MM.1S (cell line): Measurements from ENCODE around the gene APOBEC3B.
"Not testable (repeated sequence)": the region's sequence is repeated elsewhere in the genome, so short reads cannot be mapped to it uniquely, and the experiment has no call there.

Experiments used
- DNase-seq: peaks from one replicate; pipeline ENCODE4 v3.0.0-alpha.2; 2015
- H2AFZ ChIP-seq: fragments of 300-600 bp; sonication (generic); 2 replicates; pipeline ENCODE4 v1.6.0; 2016; ENCODE audit warnings: antibody characterized with exemption, low read length
- H3F3A ChIP-seq: fragments of 300-600 bp; sonication (generic); 2 replicates; pipeline ENCODE4 v1.6.1; 2016; ENCODE audit warnings: mild to moderate bottlenecking, antibody characterized with exemption, low read length, moderate library complexity, mixed read lengths; ENCODE audit not compliant: insufficient read depth
- H3K27ac ChIP-seq: fragments of 300-600 bp; sonication (generic); 2 replicates; pipeline ENCODE4 v1.5.1; 2016; ENCODE audit warnings: mild to moderate bottlenecking, low read length
- H3K27me3 ChIP-seq: fragments of 300-600 bp; sonication (generic); replicated peaks from 2 replicates; pipeline ENCODE4 v1.6.0; 2016; ENCODE audit warnings: low read length; ENCODE audit not compliant: insufficient read depth
- H3K36me3 ChIP-seq: fragments of 300-600 bp; sonication (generic); replicated peaks from 2 replicates; pipeline ENCODE4 v1.6.1; 2016; ENCODE audit warnings: mild to moderate bottlenecking, low read length, mixed read lengths; ENCODE audit not compliant: insufficient read depth
- H3K4me1 ChIP-seq: fragments of 300-600 bp; sonication (generic); 2 replicates; pipeline ENCODE4 v1.6.1; 2016; ENCODE audit warnings: low read length, mixed read lengths
- H3K4me2 ChIP-seq: fragments of 300-600 bp; sonication (generic); 2 replicates; pipeline ENCODE4 v1.6.0; 2016; ENCODE audit warnings: low read depth, low read length
- H3K4me3 ChIP-seq: fragments of 300-600 bp; sonication (generic); 2 replicates; pipeline ENCODE4 v1.5.1; 2016; ENCODE audit warnings: low read length, mixed read lengths
- H3K79me2 ChIP-seq: fragments of 300-600 bp; sonication (generic); 2 replicates; pipeline ENCODE4 v1.6.1; 2016; ENCODE audit warnings: mixed run types, low read length, mixed read lengths
- H3K9ac ChIP-seq: fragments of 300-600 bp; sonication (generic); 2 replicates; pipeline ENCODE4 v1.6.1; 2016; ENCODE audit warnings: low read length, mixed read lengths
- H3K9me2 ChIP-seq: fragments of 300-600 bp; sonication (generic); replicated peaks from 2 replicates; pipeline ENCODE4 v1.6.1; 2016; ENCODE audit warnings: mild to moderate bottlenecking, low read length, mixed read lengths; ENCODE audit not compliant: insufficient read depth
- H3K9me3 ChIP-seq: fragments of 300-600 bp; sonication (generic); replicated peaks from 2 replicates; pipeline ENCODE4 v1.6.1; 2016; ENCODE audit warnings: mild to moderate bottlenecking, low read length, mixed read lengths; ENCODE audit not compliant: insufficient read depth
- H4K20me1 ChIP-seq: fragments of 300-600 bp; sonication (generic); 2 replicates; pipeline ENCODE4 v1.6.1; 2016; ENCODE audit warnings: mild to moderate bottlenecking, low read length, moderate library complexity, mixed read lengths; ENCODE audit not compliant: insufficient read depth
- EZH2 ChIP-seq: fragments of 300-600 bp; sonication (generic); optimal IDR thresholded peaks from 2 replicates; pipeline ENCODE3; 2017; ENCODE audit warnings: low read depth, mild to moderate bottlenecking, antibody characterized with exemption, low read length, mixed read lengths
- EZH2phosphoT487 ChIP-seq: fragments of 300-600 bp; sonication (generic); IDR thresholded peaks from 2 replicates; pipeline ENCODE4 v1.6.1; 2018; ENCODE audit warnings: antibody characterized with exemption, low read length
- TF ChIP-seq, protein P1 (sequence below): fragments of 300-600 bp; sonication (generic); IDR thresholded peaks from 2 replicates; pipeline ENCODE4 v1.5.1; 2016; ENCODE audit warnings: antibody characterized with exemption, low read length, mixed read lengths

Gene APOBEC3B

DNA sequence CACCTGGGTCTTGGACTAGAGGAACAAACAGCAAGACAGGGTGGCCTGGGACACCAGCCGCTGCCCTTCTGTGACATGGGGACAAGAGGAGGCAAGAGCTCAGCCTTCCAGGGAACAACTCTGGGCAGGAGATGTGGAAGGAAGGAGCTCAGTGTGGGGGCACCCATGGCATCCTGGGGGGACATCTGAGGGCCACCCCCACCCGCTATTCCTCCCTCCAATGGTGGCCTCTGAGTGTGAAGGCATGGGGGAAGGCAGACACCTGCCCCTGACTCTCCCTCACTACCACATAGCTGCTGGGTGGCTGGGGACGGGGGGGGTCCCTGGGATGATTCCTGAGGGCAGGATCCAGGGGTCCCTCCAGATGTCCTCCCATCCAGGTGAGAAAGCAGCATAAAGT is 4.5 kb downstream of the APOBEC3B start:
- TF ChIP-seq EZH2: no peak
- TF ChIP-seq EZH2phosphoT487: no peak
- TF ChIP-seq, protein P1, sequence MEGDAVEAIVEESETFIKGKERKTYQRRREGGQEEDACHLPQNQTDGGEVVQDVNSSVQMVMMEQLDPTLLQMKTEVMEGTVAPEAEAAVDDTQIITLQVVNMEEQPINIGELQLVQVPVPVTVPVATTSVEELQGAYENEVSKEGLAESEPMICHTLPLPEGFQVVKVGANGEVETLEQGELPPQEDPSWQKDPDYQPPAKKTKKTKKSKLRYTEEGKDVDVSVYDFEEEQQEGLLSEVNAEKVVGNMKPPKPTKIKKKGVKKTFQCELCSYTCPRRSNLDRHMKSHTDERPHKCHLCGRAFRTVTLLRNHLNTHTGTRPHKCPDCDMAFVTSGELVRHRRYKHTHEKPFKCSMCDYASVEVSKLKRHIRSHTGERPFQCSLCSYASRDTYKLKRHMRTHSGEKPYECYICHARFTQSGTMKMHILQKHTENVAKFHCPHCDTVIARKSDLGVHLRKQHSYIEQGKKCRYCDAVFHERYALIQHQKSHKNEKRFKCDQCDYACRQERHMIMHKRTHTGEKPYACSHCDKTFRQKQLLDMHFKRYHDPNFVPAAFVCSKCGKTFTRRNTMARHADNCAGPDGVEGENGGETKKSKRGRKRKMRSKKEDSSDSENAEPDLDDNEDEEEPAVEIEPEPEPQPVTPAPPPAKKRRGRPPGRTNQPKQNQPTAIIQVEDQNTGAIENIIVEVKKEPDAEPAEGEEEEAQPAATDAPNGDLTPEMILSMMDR: no peak
- Histone ChIP-seq H2AFZ (no peak overlapping the region), H3K36me3 (no peaks in the 10 kb centered on the region), H3K9me2 (no peaks in the 10 kb centered on the region), H3F3A (peaks cover 25% of the 10 kb centered on the region), H3K27me3 (no peaks in the 10 kb centered on the region), H3K79me2 (peaks cover 35% of the 10 kb centered on the region), H3K27ac (no peak overlapping the region), H3K4me2 (no peak overlapping the region), H4K20me1 (no peaks in the 10 kb centered on the region), H3K4me1 (peaks cover 50% of the 10 kb centered on the region), H3K9ac (no peak overlapping the region; the same call in 1 of the 2 replicates), H3K9me3 (no peaks in the 10 kb centered on the region), H3K4me3 (no peak overlapping the region)
- DNase-seq: no peak

DNA sequence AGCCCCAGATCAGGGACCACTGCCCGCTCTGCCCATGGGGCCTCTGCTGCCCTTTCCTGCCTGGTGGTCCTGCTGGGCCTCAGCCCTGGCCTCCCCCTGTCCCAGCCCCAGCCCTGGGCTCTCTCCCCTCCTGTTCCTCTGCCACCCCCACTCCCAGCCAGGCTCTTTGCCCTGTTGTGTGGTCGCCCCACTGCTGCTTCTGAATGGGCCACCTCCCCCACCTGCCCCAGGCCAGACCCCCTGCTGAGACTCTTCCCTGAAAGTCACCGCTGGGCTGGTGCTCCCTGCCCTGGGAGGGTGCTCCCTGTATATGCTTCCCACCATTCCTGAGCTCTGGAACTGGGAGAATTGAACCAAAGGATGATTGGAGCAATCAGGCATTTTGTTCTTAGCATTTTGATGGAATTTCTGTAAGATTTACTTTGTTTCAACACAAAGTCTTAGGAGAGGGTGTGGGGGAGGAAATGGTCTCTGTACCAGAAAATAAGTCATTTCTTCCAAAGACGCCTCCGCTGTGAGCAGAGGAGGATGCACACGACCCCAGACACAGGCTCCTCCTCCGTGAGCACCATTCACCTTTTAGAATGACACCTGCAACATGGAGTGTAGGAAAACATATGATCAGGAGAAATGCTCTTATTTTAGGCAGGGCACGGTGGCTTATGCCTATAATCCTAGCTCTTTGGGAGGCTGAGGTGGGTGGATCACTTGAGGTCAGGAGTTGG is 5.2 kb downstream of the APOBEC3B start:
- no peak overlapping the region for H3K4me2 ChIP-seq
- H3K27me3 ChIP-seq: no peaks in the 10 kb centered on the region
- no peak overlapping the region for H3K27ac ChIP-seq
- H3K9me2 ChIP-seq: no peaks in the 10 kb centered on the region
- no peak for TF ChIP-seq EZH2
- no peak for TF ChIP-seq EZH2phosphoT487
- TF ChIP-seq, protein P1: no peak
- peaks cover 34% of the 10 kb centered on the region for H3K79me2 ChIP-seq
- H2AFZ ChIP-seq: no peak overlapping the region
- H3F3A ChIP-seq: peaks cover 25% of the 10 kb centered on the region
- H3K36me3 ChIP-seq: no peaks in the 10 kb centered on the region
- no peak for DNase-seq
- H3K4me3 ChIP-seq: no peak overlapping the region
- H4K20me1 ChIP-seq: no peaks in the 10 kb centered on the region
- peaks cover 47% of the 10 kb centered on the region for H3K4me1 ChIP-seq
- no peaks in the 10 kb centered on the region for H3K9me3 ChIP-seq
- H3K9ac ChIP-seq: no peak overlapping the region

DNA sequence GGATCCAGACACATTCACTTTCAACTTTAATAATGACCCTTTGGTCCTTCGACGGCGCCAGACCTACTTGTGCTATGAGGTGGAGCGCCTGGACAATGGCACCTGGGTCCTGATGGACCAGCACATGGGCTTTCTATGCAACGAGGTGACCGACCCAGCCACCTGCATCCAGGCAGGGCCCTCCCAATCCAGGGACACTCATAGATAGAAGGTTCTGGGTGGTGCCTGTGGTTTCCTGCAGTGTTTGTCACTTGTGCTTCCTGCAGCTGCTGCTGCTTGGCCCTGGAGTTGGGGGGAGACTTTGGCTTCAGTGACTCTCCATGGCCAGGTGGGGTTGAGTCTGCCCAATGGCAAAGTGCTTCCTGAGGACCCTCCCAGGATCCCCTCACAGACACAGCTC is 7.3 kb downstream of the APOBEC3B start:
- Histone ChIP-seq H3K9me2 (no peaks in the 10 kb centered on the region), H3K36me3 (no peaks in the 10 kb centered on the region), H3K4me3 (no peak overlapping the region), H3K79me2 (peaks cover 19% of the 10 kb centered on the region), H3K9me3 (no peaks in the 10 kb centered on the region), H3F3A (peaks cover 4% of the 10 kb centered on the region), H3K4me2 (no peak overlapping the region), H3K9ac (no peak overlapping the region), H3K27me3 (no peaks in the 10 kb centered on the region), H3K4me1 (peaks cover 28% of the 10 kb centered on the region), H3K27ac (no peak overlapping the region), H4K20me1 (no peaks in the 10 kb centered on the region), H2AFZ (no peak overlapping the region)
- TF ChIP-seq EZH2 (no peak), EZH2phosphoT487 (no peak)
- TF ChIP-seq, protein P1: no peak
- DNase-seq: no peak

DNA sequence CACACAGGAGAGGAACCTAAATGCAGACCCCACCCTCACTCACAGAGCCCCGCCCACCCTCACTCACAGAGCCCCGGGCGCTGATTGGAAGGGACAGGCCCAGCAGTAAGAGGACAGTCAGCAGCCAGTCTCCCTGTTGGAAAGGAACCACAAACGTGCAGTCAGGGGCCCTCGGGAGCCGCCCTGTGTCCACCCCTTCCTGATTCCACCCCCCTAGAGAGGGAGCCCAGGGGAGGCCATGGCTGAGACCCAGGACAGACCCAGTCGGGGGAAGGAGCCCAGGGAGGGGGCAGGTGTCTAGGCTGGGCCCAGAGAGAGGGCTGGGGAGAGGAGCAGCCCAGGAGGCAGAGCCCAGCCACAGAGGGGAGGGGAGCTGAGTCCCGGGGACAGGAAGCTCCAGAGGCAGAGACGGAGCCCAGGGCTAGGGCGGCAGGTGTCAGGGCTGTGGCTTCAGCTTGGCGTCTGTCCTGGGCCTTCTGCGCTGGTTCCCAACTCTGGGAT is 10.8 kb downstream of the APOBEC3B start:
- not testable (repeated sequence) for H3K36me3 ChIP-seq, H3K79me2 ChIP-seq, H3K4me2 ChIP-seq, H3K9me3 ChIP-seq, H3K9me2 ChIP-seq, DNase-seq, H2AFZ ChIP-seq, H3F3A ChIP-seq, H3K27me3 ChIP-seq, H3K4me1 ChIP-seq, H3K27ac ChIP-seq, H3K4me3 ChIP-seq, H4K20me1 ChIP-seq, H3K9ac ChIP-seq
